MM.1S (cell line): ENCODE results near the gene GCK.

Experiments
- CTCF ChIP-seq: fragments of 300-600 bp; sonication (generic); IDR thresholded peaks from 2 replicates; pipeline ENCODE4 v1.5.1; 2016; ENCODE audit warnings: antibody characterized with exemption, low read length, mixed read lengths
- EZH2 ChIP-seq: fragments of 300-600 bp; sonication (generic); optimal IDR thresholded peaks from 2 replicates; pipeline ENCODE3; 2017; ENCODE audit warnings: low read depth, mild to moderate bottlenecking, antibody characterized with exemption, low read length, mixed read lengths

- no peak for TF ChIP-seq CTCF
- TF ChIP-seq EZH2 = no peak
Observed at GRCh38 chr7:44148166-44148565, 41.1 kb downstream of the GCK start.
